HG02623 (cell line): ENCODE data around the gene FNDC3B.

Source experiments
- ATAC-seq: cut with Tn5 transposase; IDR thresholded peaks from one replicate; pipeline ENCODE4 v1.9.1; 2021; ENCODE audit warnings: moderate library complexity; ENCODE audit not compliant: unreplicated experiment

The FNDC3B gene

DNA sequence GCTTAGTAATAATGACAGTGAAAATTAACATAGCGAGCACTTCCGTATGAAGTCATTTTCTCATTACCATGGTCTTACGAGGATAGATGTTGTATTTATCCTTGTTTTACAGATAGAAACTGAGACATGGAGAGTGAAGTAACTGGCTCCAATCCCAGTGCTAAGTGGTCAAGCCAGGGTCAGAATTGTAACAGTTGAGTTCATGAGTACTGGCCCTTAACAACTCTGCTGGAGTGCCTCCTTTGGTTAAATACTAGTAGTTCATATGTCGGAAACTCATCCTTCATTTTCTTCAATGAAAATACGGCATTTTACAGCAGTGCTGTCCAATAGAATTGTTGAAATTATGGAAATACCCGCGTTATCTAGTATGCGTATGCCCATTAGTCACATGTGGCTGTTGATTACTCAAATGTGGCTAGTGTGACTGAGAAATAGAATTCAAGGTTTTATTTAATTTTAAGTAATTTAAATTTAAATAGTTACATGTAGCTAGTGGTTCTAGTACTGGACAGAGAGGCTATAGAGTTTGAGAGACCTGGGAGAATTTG is 32.5 kb downstream of the FNDC3B start:
- ATAC-seq: no peak

DNA sequence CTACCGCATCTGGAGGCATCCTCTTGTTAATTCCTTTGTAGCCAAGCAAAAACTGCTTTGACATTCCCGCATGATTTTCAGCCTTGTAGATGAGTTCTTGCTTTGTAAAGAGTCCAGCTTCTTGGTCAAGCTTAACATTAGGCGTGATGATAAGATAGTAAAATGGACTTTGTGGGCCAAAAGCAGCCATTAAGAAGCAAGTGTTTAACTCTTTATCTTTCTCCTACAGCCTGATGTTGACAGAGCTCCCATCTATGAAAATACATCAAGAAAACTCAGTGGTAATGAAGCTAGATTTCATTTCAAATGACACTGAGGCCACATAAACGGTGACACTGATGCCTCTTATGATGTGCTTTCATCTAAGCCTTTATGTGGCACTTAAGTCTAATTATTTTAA is 33.2 kb downstream of the FNDC3B start:
- ATAC-seq: no peak

DNA sequence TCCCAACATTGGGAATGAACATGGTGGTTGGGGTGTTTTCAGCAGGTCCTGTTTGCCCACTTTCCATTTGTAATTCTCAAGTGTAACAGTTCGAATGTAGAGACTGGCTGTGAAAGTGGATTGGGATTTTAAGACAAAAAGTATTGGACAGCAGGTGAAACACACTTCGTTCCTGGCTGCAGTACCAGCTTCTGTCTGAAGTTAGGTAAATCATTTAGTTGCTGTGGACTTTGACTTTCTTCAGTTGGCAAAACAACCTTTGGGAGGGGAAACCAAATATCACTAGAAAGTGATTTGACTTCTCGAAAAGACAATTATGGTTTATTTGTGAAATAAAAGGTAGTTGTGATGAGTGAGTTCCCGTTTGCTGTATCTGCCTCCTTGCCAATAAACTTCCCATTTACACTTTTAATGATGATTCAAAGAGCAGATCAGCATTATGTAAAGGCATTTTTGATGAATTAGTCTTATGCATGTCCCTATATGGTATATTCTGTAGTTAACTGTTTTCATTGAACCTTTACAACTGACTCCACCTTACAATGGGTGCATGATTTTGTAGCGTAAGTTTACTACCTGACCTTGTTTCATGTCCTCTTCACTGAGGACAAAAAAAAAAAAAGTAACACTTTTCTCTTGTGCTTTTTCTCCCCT is 34.0 kb downstream of the FNDC3B start:
- no peak for ATAC-seq

DNA sequence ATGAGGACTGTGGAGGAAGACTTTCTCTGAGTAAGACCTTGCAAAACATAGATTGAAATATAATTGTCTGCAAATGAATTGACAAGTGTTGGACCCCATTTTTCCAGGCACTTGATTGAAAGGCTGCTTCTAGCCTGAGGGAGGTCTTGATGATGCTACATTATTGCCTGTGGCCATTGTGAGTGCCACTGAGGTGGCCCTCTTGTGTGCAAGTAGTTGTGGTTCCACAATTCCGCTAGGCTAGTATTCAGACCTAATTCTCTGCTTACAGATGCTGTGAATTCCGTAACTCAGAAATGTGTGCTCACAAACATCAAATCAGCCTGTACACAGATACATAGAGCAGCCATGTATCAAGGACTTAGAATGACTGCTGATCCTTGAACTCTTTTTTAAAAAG is 34.7 kb downstream of the FNDC3B start:
- no peak for ATAC-seq

DNA sequence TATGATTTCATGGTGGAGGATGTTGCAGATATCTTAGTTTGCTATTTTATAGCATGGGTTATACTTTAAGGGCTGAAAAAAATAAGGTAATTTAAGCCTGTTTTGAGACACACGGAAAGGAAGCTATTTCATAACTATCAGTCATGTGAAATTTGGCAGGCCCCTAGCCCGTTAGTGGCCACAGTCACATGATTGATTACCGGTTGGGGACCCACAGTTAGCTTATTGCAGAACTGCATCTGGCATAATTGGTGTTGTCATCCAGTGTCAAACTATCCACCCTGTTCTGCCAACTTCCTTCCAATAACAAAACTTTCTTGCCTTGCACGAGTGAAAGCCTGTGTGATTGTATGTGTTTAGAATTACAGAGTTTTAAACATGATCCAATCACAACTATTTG is 35.2 kb downstream of the FNDC3B start:
- ATAC-seq: no peak

DNA sequence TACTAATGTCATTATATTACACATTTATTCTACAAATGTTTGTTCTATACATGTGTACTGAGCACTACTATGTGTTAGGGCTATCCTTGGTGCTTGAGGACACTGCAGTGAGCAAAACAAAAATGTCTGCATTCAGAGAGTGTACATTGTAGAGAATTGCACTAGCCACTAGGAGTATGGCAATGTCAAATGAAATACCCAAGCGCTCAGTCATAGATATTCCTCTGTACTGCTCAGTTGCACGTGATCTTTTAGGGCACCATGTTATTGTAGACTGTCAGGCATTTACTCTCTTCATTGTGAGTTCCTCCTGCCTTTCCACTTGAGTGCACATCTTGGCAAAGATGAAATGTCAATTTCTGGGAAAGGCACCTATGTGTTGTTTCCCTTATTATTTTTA is 36.8 kb downstream of the FNDC3B start:
- ATAC-seq: no peak

DNA sequence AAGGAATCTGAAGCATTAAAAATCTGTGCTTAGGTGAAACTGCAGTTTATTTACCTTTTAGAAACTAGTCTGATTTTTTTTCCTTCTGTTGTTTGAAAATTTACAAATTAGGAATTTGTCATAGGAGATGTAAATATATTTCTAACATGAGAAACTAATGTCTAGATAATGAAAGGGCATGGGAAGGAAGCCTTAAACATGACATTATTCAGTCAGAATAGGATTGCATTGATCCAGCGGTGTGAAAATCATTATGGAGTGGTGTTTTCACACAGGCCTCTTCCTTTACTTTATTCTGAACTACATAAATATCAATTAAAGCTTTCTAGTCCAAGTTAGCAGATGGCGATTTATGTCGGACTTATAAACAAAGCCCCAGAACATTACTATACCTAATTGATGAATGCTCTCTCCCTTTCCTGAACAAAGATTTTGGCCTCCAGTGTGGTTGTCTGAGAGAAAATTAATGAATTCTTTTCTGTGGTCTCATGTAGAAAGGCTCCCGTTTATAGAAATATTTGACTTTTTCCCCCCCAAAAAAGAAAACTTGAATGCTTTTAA is 37.9 kb downstream of the FNDC3B start:
- no peak for ATAC-seq

DNA sequence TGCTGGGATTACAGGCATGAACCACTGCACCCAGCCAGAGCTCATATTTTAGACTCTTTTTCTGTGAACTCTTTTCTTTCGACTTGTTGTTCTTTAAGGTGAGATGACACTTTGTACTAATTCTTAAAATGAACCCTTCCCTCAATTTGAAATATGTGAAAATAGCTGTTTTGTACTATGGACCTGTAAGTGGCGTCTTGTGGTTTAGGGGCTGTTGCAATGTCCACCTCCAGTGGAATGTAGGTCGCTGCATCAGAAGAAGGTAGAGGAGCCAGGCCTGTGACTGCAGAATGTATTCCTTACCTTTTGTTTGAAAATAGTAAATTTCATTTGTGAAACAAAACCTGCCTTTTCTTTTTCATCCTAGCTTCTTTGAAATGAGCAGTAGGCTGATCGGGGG is 38.9 kb downstream of the FNDC3B start:
- no peak for ATAC-seq

DNA sequence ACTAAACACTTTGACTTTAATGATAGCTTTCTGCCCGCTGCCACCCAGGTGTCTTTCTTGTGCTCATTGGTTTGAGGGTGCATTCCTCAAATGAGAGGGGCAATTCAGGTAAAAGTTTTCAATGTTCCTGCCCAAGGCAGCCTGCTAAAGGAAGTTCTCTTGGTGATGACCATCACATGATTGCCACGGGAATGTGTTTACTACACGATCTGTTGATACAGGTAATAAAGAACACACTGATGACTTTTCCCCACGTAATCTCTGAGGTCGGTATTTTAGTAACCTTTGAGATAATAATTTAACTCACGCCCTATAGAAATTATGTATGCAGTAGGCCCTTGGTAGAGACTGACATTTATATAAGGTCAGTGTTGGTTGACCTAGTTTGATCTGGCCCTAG is 39.3 kb downstream of the FNDC3B start:
- no peak for ATAC-seq

DNA sequence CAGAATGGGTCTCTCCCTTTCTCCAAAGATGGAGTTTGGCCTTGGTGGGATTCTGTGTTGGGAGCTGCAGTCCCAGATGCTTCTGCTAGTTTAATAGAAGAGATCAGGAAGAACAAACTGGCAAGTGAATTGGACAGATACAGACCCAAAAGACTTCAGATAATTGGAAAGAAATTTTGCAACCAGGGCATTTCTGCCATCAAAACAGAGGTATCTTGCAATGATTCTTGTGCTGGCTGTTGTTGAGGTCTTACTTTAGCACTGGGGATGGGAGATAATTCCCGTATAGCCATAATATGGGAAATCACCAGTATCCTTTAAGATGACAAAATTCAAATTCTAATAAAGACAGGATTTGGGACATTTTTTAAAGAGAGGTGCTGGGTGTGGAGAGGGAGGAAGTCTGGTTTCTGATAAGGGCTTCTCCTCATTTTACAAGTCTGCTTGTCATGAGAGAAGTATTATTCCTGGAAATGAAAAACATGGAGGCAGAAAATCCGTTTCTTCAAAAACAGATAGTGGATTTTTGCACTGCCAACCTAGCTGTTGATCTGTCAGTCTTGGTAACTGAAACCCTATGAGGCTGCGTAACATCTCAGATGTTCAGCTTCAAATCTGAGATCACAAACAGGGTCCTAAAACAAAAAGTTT is 40.1 kb downstream of the FNDC3B start:
- no peak for ATAC-seq

DNA sequence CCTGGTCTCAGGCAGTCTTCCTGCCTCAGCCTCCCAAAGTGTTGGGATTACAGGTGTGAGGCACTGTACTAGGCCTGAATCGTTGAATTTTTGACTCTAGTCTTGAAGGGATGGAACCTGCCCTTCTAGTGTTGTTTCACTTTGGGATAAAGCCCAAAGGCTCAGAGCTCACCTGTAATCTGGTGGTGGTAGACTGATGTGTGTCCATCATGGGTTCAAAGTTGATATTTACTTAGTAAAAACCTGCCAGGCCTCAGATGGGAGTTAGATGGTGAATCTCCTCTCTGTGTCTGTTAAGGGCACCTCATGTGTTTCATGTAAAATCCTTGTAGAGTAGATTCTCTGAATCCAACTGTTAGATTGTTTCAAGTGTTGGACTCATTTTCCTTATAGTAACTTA is 41.1 kb downstream of the FNDC3B start:
- ATAC-seq: no peak

DNA sequence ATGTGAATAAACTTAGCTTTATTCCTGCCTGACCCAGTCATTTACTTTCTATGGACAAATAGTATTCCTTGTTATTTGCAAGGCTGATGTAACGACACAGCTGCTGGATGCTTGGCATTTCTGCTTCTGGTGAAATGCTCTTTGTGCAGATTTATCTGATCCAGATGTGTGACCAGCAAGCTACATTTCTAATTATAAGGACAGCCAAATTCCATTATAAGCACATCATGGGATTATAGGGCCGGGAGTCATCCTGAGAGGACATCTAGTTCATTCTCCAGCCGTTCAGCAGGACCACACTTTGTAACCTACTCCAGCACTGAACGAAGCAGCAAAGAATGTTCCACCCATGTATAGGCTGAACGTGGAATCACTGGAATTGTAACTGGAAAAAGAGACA is 42.9 kb downstream of the FNDC3B start:
- no peak for ATAC-seq

DNA sequence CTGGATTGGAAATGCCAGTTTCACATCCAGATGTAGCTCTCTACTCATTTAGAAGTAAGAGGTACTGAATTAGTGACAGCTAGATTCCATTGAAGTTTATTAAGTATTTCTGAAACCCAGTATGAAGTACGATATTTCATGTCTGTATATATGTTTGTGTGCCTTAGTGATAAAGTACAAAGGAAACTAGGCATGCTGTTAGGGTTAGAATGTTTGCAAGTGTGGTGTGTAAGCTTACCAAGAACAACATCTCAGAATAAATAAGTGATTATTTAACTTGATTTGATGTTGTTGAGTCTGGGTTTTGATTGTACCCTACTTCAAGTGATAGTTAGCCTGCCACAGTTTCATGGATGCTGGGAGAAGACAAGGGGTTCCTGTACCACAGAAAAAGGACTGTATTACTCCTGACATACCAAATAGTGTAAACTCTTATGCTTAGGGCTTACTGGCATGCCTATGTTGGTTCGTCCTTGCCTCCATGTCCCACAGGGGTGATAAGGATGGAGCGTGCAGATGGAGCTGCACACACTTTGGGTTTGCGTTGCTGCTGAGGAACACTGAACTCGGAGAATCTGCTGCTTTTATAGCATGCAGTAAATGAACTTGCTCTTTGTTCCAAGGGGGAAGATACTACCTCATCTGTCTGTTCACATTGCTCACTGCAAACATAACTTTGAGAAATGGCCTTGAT is 43.6 kb downstream of the FNDC3B start:
- ATAC-seq: no peak

DNA sequence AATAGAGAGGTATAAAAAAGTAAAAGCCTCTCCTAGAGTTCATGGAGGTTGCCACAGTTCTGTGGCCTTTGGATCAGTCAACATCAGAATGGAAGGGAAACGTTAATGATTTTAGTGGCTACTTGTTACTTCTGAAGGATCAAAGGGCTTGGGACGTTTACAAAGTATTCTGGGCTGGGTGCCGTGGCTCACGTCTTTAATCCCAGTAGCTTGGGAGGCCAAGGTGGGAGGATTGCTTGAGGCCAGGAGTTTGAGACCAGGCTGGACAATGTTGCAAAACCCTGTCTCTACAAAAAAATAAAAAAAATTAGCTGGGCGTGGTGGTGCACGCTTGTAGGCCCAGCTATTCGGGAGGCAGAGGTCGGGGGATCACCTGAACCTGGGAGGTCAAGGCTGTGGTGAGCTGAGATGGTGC is 44.6 kb downstream of the FNDC3B start:
- no peak for ATAC-seq

DNA sequence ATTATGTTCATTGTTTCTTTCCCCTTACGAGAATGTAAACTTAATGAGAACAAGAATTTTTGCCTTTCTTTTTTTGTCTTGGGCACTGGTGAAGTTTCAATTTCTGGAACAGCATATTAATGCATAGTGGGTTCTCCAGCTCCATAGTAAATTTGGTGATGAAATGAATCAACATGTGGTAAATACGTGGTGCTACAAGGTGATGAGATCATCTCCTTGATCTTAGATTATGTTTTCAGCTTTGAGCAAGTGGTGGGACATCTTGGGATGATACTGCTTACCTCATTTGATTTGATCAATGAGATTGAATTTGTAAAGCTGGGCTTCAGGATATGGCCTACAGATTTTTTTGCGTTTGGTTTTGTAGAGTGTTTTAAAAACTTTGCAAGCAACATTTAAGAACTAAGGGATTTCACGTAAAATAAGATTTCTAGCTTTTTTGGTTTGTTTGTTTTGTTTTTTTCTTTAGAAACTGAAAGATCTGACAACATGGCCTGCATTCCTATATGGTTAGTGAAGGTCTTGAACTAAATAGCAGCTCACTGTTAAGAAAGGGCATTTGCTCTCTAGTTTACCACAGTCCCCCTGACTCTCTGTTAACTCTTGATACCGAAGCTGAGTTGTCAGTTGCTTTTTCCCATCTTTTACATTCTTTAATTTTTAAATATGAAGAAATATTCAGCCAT is 45.6 kb downstream of the FNDC3B start:
- ATAC-seq: no peak

DNA sequence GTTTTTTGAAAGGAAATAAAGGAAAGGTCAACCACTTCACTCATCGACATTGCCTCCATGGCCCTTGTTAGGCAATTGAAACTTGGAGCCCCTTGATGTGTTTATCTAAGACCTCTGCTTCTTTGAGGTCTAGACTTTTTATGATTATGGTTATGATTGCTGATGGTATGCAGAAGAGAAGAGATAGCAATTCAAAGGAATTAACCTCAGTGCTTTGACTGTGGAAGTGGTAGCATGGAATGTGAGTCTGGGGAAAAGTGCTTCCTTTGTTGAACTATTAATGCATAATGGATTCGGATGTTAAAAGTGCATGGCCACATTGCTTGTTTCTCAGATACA is 46.1 kb downstream of the FNDC3B start:
- no peak for ATAC-seq

DNA sequence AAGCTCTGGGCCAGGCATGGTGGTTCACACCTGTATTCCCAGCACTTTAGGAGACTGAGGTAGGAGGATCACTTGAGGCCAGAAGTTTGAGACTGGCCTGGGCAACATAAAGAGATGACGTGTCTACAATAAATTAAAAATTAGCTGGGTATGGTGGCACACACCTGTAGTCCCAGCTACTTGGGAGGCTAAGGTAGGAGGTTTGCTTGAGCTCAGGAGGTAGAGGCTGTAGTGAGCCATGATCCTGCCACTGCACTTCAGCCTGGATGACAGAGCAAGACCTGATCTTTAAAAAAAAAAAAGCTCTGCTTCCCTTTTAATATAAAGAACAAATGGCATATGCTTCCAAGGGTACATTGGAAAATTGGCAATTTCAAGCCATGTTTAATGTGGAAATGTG is 46.7 kb downstream of the FNDC3B start:
- ATAC-seq: no peak

DNA sequence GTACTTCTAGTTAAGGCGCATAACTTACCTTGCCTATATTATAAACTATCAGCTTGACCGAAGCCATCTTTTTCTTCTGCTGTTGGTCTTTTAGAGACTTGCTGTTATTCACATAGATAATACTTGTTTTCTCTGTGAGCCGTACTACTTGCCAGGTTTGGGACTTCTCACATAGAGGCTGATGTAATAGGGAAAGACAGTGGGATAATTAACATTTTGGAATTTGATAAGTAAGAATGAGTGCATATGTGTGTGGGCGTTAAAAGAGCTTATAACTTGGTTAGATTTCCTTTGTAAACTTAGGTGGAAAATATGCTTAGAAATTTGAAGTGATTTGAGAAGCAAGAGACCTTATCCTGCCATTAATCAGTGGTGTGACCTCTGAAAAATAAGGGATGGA is 47.8 kb downstream of the FNDC3B start:
- no peak for ATAC-seq

DNA sequence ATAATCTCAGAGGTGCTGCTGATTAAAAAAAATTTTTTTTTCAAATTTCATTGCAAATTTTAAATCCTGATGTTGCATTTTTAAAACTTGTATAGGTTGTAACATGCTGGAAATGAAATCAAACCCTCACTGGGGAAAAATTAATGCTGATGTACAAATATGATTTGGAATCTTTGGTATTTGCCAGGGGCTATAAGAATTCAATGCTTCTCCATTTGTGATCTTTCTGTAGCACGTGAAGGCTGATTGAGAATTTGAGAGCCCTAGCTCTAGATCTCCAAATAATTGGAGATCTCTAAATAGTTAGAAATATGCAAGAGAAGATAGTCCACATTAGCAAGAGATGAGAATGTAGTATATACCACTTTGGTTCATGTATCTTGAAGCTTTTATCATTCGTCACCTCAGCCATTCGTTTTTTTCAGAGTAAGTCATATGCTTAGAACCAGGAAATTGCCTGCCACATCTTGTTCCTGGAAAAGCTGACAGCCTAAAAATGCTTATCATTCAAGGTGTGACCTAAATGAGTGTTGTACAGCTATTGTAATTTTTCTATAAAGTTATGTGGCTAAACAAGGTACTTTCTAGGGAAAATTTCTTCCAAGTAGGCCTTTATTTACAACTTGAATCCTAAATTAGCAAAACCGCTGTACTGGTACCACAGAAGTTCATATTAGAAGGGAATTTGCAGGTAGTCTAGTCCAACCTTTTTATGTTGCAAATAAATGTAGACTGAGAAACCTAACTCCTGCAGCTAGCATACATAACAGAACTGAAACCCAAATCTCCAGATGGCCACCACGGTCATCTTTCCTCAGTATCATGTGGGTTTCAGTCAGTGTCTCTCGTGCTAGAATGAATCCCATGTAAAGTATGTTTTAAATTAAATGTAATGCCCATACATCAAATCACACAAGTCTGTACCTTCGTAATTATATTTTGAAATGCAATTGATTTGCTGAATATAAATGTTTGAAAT is 48.5 kb downstream of the FNDC3B start:
- peak; percentile 93 for ATAC-seq

DNA sequence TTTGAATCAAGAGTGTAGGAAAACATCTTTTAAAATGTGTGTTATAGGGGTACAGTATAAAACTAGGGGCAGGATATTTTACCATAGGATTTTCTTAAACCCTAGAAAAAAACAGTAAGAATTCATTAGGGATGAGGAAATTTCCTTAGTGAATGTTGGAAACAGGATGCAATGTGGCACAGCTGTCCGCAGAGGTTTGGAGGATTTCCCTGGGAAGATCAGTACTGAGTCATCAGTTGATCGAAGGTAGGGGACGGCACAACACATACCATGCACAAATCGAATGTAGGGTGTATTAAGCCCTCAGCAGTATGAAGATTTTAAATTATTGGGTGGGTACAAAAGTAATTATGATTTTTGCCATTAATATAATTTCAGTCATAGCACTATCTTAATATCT is 49.9 kb downstream of the FNDC3B start:
- ATAC-seq: no peak
